Parathyroid adenoma (tissue), 2 donors: ENCODE data around the gene VSX2.

Experiments
- H2AFZ ChIP-seq: fragments of 300-600 bp; sonication (generic); one replicate; pipeline ENCODE4 v1.7.0; 2017; ENCODE audit warnings: antibody characterized with exemption, mild to moderate bottlenecking
- H3K27ac ChIP-seq: fragments of 300-600 bp; sonication (generic); one replicate; pipeline ENCODE4 v1.7.0; 2017
- H3K27me3 ChIP-seq: fragments of 300-600 bp; sonication (generic); one replicate; pipeline ENCODE4 v1.7.0; 2017; ENCODE audit warnings: low read length; ENCODE audit not compliant: control insufficient read depth, insufficient read depth
- H3K36me3 ChIP-seq: fragments of 300-600 bp; sonication (generic); one replicate; pipeline ENCODE4 v1.7.0; 2017; ENCODE audit warnings: low read length; ENCODE audit not compliant: control insufficient read depth, insufficient read depth
- H3K4me1 ChIP-seq: fragments of 300-600 bp; sonication (generic); one replicate; pipeline ENCODE4 v1.7.0; 2017; ENCODE audit warnings: control low read depth
- H3K4me2 ChIP-seq: fragments of 300-600 bp; sonication (generic); one replicate; pipeline ENCODE4 v1.7.0; 2017; ENCODE audit warnings: low read length
- H3K4me3 ChIP-seq: fragments of 300-600 bp; sonication (generic); one replicate; pipeline ENCODE4 v1.7.0; 2017; ENCODE audit warnings: low read depth, low read length
- H3K79me2 ChIP-seq: fragments of 300-600 bp; sonication (generic); one replicate; pipeline ENCODE4 v1.7.0; 2017; ENCODE audit warnings: control low read depth
- H3K9ac ChIP-seq: fragments of 300-600 bp; sonication (generic); one replicate; pipeline ENCODE4 v1.7.0; 2017; ENCODE audit warnings: mild to moderate bottlenecking
- H3K9me3 ChIP-seq: fragments of 300-600 bp; sonication (generic); one replicate; pipeline ENCODE4 v1.7.0; 2017; ENCODE audit warnings: low read length; ENCODE audit not compliant: control insufficient read depth
- CTCF ChIP-seq: fragments of 300-600 bp; sonication (generic); IDR thresholded peaks from one replicate; pipeline ENCODE4 v1.7.0; 2017; ENCODE audit warnings: antibody characterized with exemption, mild to moderate bottlenecking
- donor health status: primary hyperparathyroidism.

VSX2 gene

GRCh38 chr14:74198441-74199234 lies 40.6 kb upstream of the VSX2 start:
- H3K4me1 ChIP-seq: no peaks in the 10 kb centered on the region
- H3K4me3 ChIP-seq: no peak overlapping the region
- H3K79me2 ChIP-seq: no peaks in the 10 kb centered on the region
- no peaks in the 10 kb centered on the region for H3K27me3 ChIP-seq
- no peak for TF ChIP-seq CTCF
- no peaks in the 10 kb centered on the region for H3K9me3 ChIP-seq
- H3K36me3 ChIP-seq: no peaks in the 10 kb centered on the region
- H3K9ac ChIP-seq: no peak overlapping the region
- no peak overlapping the region for H2AFZ ChIP-seq
- no peak overlapping the region for H3K4me2 ChIP-seq
- H3K27ac ChIP-seq: no peak overlapping the region

GRCh38 chr14:74202113-74202512 lies 37.1 kb upstream of the VSX2 start:
- no peaks in the 10 kb centered on the region for H3K36me3 ChIP-seq
- H3K27me3 ChIP-seq: no peaks in the 10 kb centered on the region
- H2AFZ ChIP-seq: no peak overlapping the region
- no peak overlapping the region for H3K27ac ChIP-seq
- H3K9me3 ChIP-seq: no peaks in the 10 kb centered on the region
- no peak overlapping the region for H3K9ac ChIP-seq
- no peak overlapping the region for H3K4me3 ChIP-seq
- no peaks in the 10 kb centered on the region for H3K79me2 ChIP-seq
- H3K4me2 ChIP-seq: no peak overlapping the region
- TF ChIP-seq CTCF: no peak
- no peaks in the 10 kb centered on the region for H3K4me1 ChIP-seq

- Histone ChIP-seq H3K9me3 (no peaks in the 10 kb centered on the region), H2AFZ (no peak overlapping the region), H3K79me2 (no peaks in the 10 kb centered on the region), H3K36me3 (no peaks in the 10 kb centered on the region), H3K4me1 (no peaks in the 10 kb centered on the region), H3K27ac (no peak overlapping the region), H3K27me3 (no peaks in the 10 kb centered on the region), H3K9ac (no peak overlapping the region), H3K4me2 (no peak overlapping the region), H3K4me3 (no peak overlapping the region)
- TF ChIP-seq CTCF: no peak
These were observed 35.6 kb upstream of the VSX2 start for GRCh38 chr14:74203639-74204038.

GRCh38 chr14:74204491-74204890 lies 34.8 kb upstream of the VSX2 start:
- H3K4me3 ChIP-seq: no peak overlapping the region
- no peak overlapping the region for H3K4me2 ChIP-seq
- no peaks in the 10 kb centered on the region for H3K27me3 ChIP-seq
- H3K27ac ChIP-seq: no peak overlapping the region
- H3K9me3 ChIP-seq: no peaks in the 10 kb centered on the region
- H3K9ac ChIP-seq: no peak overlapping the region
- no peaks in the 10 kb centered on the region for H3K79me2 ChIP-seq
- no peak for TF ChIP-seq CTCF
- H3K36me3 ChIP-seq: no peaks in the 10 kb centered on the region
- H3K4me1 ChIP-seq: no peaks in the 10 kb centered on the region
- H2AFZ ChIP-seq: no peak overlapping the region

GRCh38 chr14:74205882-74206281 lies 33.4 kb upstream of the VSX2 start:
- no peaks in the 10 kb centered on the region for H3K9me3 ChIP-seq
- no peak for TF ChIP-seq CTCF
- H3K4me2 ChIP-seq: no peak overlapping the region
- no peaks in the 10 kb centered on the region for H3K27me3 ChIP-seq
- H3K4me1 ChIP-seq: no peaks in the 10 kb centered on the region
- no peak overlapping the region for H3K27ac ChIP-seq
- no peak overlapping the region for H2AFZ ChIP-seq
- no peaks in the 10 kb centered on the region for H3K36me3 ChIP-seq
- no peak overlapping the region for H3K4me3 ChIP-seq
- H3K79me2 ChIP-seq: no peaks in the 10 kb centered on the region
- no peak overlapping the region for H3K9ac ChIP-seq
